ENCODE measurements around the gene ZBTB20.

The ZBTB20 gene

GRCh38 chr3:114672692-114673447, 474.2 kb downstream of the ZBTB20 start:
- no peak for DNase-seq (ENCODE audit: low read depth in 2 of 2)

GRCh38 chr3:114671741-114672510, 475.2 kb downstream of the ZBTB20 start:
- DNase-seq (ENCODE audit: low read depth in 2 of 2), result no peak

- DNase-seq (ENCODE audit: low read depth in 2 of 2), result no peak
Observed at GRCh38 chr3:114669614-114670013, 477.5 kb downstream of the ZBTB20 start.

- no peak for DNase-seq (ENCODE audit: low read depth in 2 of 2)
Observed at GRCh38 chr3:114668099-114668498, 479.0 kb downstream of the ZBTB20 start.

GRCh38 chr3:114666623-114667022, 480.5 kb downstream of the ZBTB20 start:
- DNase-seq (ENCODE audit: low read depth in 2 of 2), result no peak

- DNase-seq (ENCODE audit: low read depth in 2 of 2), result no peak
Observed at GRCh38 chr3:114664006-114664405, 483.1 kb downstream of the ZBTB20 start.

GRCh38 chr3:114660808-114661207, 486.3 kb downstream of the ZBTB20 start:
- no peak for DNase-seq (ENCODE audit: low read depth in 2 of 2)

- DNase-seq (ENCODE audit: low read depth in 2 of 2), result no peak
Observed at GRCh38 chr3:114660124-114660523, 487.0 kb downstream of the ZBTB20 start.

- DNase-seq (ENCODE audit: low read depth in 2 of 2), result no peak
Observed at GRCh38 chr3:114659109-114660061, 487.7 kb downstream of the ZBTB20 start.

- no peak for DNase-seq (ENCODE audit: low read depth in 2 of 2)
Observed at GRCh38 chr3:114651555-114651954, 495.5 kb downstream of the ZBTB20 start.

- DNase-seq (ENCODE audit: low read depth in 2 of 2), result no peak
Observed at GRCh38 chr3:114650808-114651207, 496.3 kb downstream of the ZBTB20 start.

GRCh38 chr3:114649331-114649730, 497.8 kb downstream of the ZBTB20 start:
- DNase-seq (ENCODE audit: low read depth in 2 of 2), result no peak

- no peak for DNase-seq (ENCODE audit: low read depth in 2 of 2)
Observed at GRCh38 chr3:114646526-114646925, 500.6 kb downstream of the ZBTB20 start.

GRCh38 chr3:114645392-114645791, 501.7 kb downstream of the ZBTB20 start:
- DNase-seq (ENCODE audit: low read depth in 2 of 2), result no peak

GRCh38 chr3:114644367-114644766, 502.7 kb downstream of the ZBTB20 start:
- no peak for DNase-seq (ENCODE audit: low read depth in 2 of 2)

GRCh38 chr3:114642951-114643741, 503.9 kb downstream of the ZBTB20 start:
- no peak for DNase-seq (ENCODE audit: low read depth in 2 of 2)

- DNase-seq (ENCODE audit: low read depth in 2 of 2), result no peak
Observed at GRCh38 chr3:114640126-114640525, 507.0 kb downstream of the ZBTB20 start.

GRCh38 chr3:114639171-114639570, 507.9 kb downstream of the ZBTB20 start:
- no peak for DNase-seq (ENCODE audit: low read depth in 2 of 2)

- no peak for DNase-seq (ENCODE audit: low read depth in 2 of 2)
Observed at GRCh38 chr3:114635878-114636277, 511.2 kb downstream of the ZBTB20 start.

- DNase-seq (ENCODE audit: low read depth in 2 of 2), result no peak
Observed at GRCh38 chr3:114634635-114635034, 512.5 kb downstream of the ZBTB20 start.

- peak in 1 of 2 donors; percentile 4 for DNase-seq (ENCODE audit: low read depth in 2 of 2)
Observed at GRCh38 chr3:114632757-114633424, 514.2 kb downstream of the ZBTB20 start.

All from activated CD4-positive, alpha-beta T cell treated with anti-CD3 and anti-CD28 coated beads for 24 hours (primary cell).